ENCODE data around the gene SRRM2. TPM values are rescaled to one million over a fixed set of nuclear protein-coding genes. Genes with fewer than 3 reads are reported as not detected.

The SRRM2 gene
- polyA plus RNA-seq, 1 experiment = 105 TPM

DNA sequence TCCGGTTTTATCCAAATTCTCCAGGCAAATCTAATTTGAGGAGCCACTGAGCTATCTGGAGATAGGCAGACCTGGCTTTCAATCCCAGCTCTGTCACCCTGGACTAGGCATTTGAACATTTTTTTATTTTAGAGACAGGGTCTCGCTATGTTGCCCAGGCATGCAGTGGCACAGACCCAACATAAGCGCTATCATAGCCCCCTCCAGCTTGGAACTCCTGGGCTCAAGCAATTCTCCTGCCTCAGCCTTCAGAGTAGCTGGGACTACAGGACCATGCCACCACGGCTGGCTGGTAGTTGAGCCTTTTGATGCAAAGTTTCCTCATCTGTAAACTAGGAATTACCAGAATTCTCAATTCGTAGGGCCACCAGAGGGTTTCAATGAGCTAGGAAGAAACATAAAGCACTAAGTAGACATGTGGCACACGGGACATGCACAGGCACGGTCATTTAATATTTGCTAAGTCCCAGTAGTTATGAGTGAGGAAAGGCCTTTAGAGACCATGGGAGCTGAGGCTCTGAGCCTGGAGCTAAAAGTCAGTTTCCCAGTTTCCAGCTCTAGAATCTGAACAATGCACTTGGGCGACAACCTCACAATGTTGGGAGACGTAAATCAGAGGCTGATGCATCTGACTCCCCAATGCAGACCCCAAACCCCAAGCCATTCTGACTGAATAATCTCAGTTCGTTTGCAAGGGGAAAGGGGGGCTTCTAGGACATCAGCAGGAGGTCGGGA lies 23.5 kb downstream of the SRRM2 start:
- DNase-seq (ENCODE audit: low read depth) = no peak
- CTCF ChIA-PET = interaction anchor here (0.9 kb wide), 1 partner anchor 92 kb away, joined by 5 read pairs; no protein-coding TSS in a partner anchor
- TF ChIP-seq, protein P1, sequence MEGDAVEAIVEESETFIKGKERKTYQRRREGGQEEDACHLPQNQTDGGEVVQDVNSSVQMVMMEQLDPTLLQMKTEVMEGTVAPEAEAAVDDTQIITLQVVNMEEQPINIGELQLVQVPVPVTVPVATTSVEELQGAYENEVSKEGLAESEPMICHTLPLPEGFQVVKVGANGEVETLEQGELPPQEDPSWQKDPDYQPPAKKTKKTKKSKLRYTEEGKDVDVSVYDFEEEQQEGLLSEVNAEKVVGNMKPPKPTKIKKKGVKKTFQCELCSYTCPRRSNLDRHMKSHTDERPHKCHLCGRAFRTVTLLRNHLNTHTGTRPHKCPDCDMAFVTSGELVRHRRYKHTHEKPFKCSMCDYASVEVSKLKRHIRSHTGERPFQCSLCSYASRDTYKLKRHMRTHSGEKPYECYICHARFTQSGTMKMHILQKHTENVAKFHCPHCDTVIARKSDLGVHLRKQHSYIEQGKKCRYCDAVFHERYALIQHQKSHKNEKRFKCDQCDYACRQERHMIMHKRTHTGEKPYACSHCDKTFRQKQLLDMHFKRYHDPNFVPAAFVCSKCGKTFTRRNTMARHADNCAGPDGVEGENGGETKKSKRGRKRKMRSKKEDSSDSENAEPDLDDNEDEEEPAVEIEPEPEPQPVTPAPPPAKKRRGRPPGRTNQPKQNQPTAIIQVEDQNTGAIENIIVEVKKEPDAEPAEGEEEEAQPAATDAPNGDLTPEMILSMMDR (IDR thresholded peaks at IDR 0.05; ENCODE audit: insufficient read depth, low read depth, low read length) = no peak
- peaks cover 24% of the 10 kb centered on the region for H3K36me3 ChIP-seq (ENCODE audit: control insufficient read depth, insufficient read depth, low read length)
- no peaks in the 10 kb centered on the region; the same call in 1 of the 2 replicates for H3K27me3 ChIP-seq (ENCODE audit: control insufficient read depth, insufficient read depth, low read length)
- H3K4me3 ChIP-seq (ENCODE audit: low read depth, low read length) = peak overlapping the region; percentile 76
- POLR2A ChIA-PET = no interaction called here

GRCh38 chr16:2776500-2777139 lies 24.2 kb downstream of the SRRM2 start:
- ChIA-PET POLR2A (no interaction called here), CTCF (interaction anchor here (0.9 kb wide), 1 partner anchor 91 kb away, joined by 5 read pairs; no protein-coding TSS in a partner anchor)
- TF ChIP-seq, protein P1 (IDR thresholded peaks at IDR 0.05; ENCODE audit: insufficient read depth, low read depth, low read length) = no peak
- Histone ChIP-seq H3K36me3 (ENCODE audit: control insufficient read depth, insufficient read depth, low read length) (peaks cover 20% of the 10 kb centered on the region), H3K4me3 (ENCODE audit: low read depth, low read length) (peak overlapping the region; percentile 76), H3K27me3 (ENCODE audit: control insufficient read depth, insufficient read depth, low read length) (no peaks in the 10 kb centered on the region; the same call in 1 of the 2 replicates)
- no peak for DNase-seq (ENCODE audit: low read depth)

DNA sequence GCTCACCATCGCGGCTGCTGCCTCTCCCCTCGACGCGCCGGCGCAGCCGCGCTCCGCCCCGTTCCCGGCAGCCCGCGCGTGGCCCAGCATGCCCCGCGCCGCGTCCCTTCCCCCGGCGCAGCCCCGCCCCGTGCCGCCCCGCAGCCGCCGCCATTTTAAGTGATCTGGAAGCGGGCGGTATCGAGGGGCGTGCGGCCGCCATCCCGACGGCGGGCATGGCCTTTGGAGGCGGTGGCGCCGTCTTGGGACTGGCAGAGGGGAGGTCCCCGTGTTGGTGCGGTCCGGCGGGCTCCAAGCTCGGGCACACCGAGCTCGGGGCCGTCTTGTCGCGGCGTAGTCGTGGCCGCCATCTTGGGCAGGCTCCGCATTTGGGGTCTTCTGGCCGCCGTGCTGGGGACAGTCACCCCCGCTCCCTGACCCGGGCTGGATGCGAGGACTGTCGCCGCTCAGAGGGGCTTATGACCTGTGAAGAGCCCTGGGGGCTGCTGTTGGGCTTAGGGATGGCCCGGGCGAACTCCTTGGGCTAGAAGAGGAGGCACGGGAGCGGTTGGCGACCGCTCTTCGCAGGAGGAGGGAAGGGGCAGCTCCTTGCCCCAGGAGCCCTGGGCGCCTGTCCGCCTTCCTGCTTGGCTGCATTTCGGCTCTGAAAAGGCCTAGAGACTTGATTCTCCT lies 24.9 kb downstream of the SRRM2 start, which contains the start of gene ELOB:
TSS of gene ELOB (minus strand) at position 50 of the 672 bp plus-strand sequence. CDS start at position 9, 41 bp downstream.
- ChIA-PET POLR2A (no interaction called here), CTCF (no interaction called here)
- Histone ChIP-seq H3K4me3 (ENCODE audit: low read depth, low read length) (peak within 1 kb of the TSS; percentile 99), H3K36me3 (ENCODE audit: control insufficient read depth, insufficient read depth, low read length) (peaks cover 18% of the 10 kb centered on the region), H3K27me3 (ENCODE audit: control insufficient read depth, insufficient read depth, low read length) (no peaks in the 10 kb centered on the region; the same call in none of the 2 replicates)
- peak; percentile 24 for DNase-seq (ENCODE audit: low read depth)
- TF ChIP-seq, protein P1 (IDR thresholded peaks at IDR 0.05; ENCODE audit: insufficient read depth, low read depth, low read length) = no peak

DNA sequence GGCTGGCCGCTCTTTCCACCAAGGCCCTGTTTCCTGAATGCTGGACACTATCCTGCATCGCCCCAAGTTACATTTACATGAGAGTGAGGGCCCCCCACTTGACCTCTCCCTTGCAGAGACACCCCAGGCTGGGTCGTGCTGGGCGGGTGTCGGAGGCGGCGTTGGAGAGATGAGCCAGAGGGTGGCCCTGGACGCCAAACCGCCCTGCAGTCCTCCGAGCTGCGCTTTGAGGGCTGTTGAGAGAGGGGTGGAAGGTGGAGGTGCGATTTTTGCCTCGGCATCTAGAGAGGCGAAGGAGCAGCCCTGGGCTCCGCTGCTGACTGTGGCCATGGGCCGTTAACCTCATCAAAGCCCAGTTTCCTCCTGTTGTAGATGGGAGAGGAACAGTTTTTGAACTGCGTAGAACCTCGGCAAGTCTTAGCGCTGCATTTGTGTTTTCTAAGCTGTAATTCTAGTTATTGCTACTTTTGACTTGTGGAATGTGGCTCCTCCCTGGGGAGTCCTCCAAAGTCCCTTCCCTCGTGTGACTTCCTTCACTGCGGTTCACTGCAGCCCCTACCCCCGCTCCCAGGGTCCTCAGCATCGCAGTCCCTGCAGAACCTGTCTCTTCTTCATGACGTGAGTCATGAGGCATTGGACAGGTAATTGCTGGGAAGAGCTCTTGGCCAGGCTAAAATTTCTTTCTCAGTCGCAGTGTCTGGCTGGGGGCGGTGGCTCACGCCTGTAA lies 25.6 kb downstream of the SRRM2 start:
- H3K36me3 ChIP-seq (ENCODE audit: control insufficient read depth, insufficient read depth, low read length) = peaks cover 12% of the 10 kb centered on the region
- H3K4me3 ChIP-seq (ENCODE audit: low read depth, low read length) = peak overlapping the region; percentile 99
- POLR2A ChIA-PET = interaction anchor here (1.0 kb wide), 1 partner anchor 25 kb away, joined by 3 read pairs; no protein-coding TSS in a partner anchor
- H3K27me3 ChIP-seq (ENCODE audit: control insufficient read depth, insufficient read depth, low read length) = no peaks in the 10 kb centered on the region; the same call in none of the 2 replicates
- CTCF ChIA-PET = interaction anchor here (0.6 to 0.8 kb wide), 2 partner anchors 90 to 1282 kb away, joined by 3 read pairs; no protein-coding TSS in a partner anchor
- TF ChIP-seq, protein P1 (IDR thresholded peaks at IDR 0.05; ENCODE audit: insufficient read depth, low read depth, low read length) = no peak
- no peak for DNase-seq (ENCODE audit: low read depth)
